Left ventricle myocardium inferior (tissue), 1 donor: ENCODE results near the gene ZBTB5. TPM values are rescaled to one million over a fixed set of nuclear protein-coding genes. Genes with fewer than 3 reads are reported as not detected.

Experiments
- DNase-seq: peaks from one replicate; pipeline ENCODE4 v3.0.0-alpha.2; 2020
- H3K27ac ChIP-seq: fragments of 200-600 bp; replicated peaks from 2 replicates; pipeline ENCODE4 v1.8.0; 2021
- H3K27me3 ChIP-seq: fragments of 200-600 bp; 2 replicates; pipeline ENCODE4 v1.8.0; 2021; ENCODE audit warnings: low read depth
- H3K36me3 ChIP-seq: fragments of 200-600 bp; 2 replicates; pipeline ENCODE4 v1.8.0; 2021
- H3K4me1 ChIP-seq: fragments of 200-600 bp; 2 replicates; pipeline ENCODE4 v1.8.0; 2021
- H3K4me3 ChIP-seq: fragments of 200-600 bp; 2 replicates; pipeline ENCODE4 v1.8.0; 2021; ENCODE audit warnings: mild to moderate bottlenecking, moderate library complexity
- H3K9me3 ChIP-seq: fragments of 200-600 bp; replicated peaks from 2 replicates; pipeline ENCODE4 v1.8.0; 2021
- intact Hi-C: fragments of 100-400 bp; cut with micrococcal nuclease; formaldehyde crosslinking; loops from one replicate; pipeline ENCODE4 v1.11.0; 2022
- total RNA-seq: library from RNA; stranded (reverse); fragmentation: NEBNext Ultra II Directional; extraction: Animal tissue kit (Norgen Biotek cat#: 25700); gene quantifications from one replicate; pipeline ENCODE4 v1.2.1, GENCODE V29; 2021
- TF ChIP-seq, protein P1 (sequence below): fragments of 200-600 bp; IDR thresholded peaks from 2 replicates; pipeline ENCODE4 v1.8.0; 2021; ENCODE audit warnings: antibody characterized with exemption, mild to moderate bottlenecking, borderline replicate concordance
- donor health status: DM: no; HTN: yes; CAD: no; lungs with severe emphysema.

Gene ZBTB5
- total RNA-seq, 1 donor from 2014 or later = 4.9 TPM

GRCh38 chr9:37503736-37504135, 38.5 kb upstream of the ZBTB5 start:
- peaks cover 67% of the 10 kb centered on the region for H3K36me3 ChIP-seq
- no peak for DNase-seq
- H3K9me3 ChIP-seq = no peaks in the 10 kb centered on the region
- intact Hi-C loops = no loop called here
- no peak overlapping the region for H3K27ac ChIP-seq
- no peaks in the 10 kb centered on the region for H3K27me3 ChIP-seq
- TF ChIP-seq, protein P1, sequence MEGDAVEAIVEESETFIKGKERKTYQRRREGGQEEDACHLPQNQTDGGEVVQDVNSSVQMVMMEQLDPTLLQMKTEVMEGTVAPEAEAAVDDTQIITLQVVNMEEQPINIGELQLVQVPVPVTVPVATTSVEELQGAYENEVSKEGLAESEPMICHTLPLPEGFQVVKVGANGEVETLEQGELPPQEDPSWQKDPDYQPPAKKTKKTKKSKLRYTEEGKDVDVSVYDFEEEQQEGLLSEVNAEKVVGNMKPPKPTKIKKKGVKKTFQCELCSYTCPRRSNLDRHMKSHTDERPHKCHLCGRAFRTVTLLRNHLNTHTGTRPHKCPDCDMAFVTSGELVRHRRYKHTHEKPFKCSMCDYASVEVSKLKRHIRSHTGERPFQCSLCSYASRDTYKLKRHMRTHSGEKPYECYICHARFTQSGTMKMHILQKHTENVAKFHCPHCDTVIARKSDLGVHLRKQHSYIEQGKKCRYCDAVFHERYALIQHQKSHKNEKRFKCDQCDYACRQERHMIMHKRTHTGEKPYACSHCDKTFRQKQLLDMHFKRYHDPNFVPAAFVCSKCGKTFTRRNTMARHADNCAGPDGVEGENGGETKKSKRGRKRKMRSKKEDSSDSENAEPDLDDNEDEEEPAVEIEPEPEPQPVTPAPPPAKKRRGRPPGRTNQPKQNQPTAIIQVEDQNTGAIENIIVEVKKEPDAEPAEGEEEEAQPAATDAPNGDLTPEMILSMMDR = no peak
- no peak overlapping the region for H3K4me3 ChIP-seq
- no peaks in the 10 kb centered on the region for H3K4me1 ChIP-seq

GRCh38 chr9:37501957-37502596, 36.8 kb upstream of the ZBTB5 start:
- intact Hi-C loops = no loop called here
- no peaks in the 10 kb centered on the region for H3K9me3 ChIP-seq
- TF ChIP-seq, protein P1 = no peak

DNA sequence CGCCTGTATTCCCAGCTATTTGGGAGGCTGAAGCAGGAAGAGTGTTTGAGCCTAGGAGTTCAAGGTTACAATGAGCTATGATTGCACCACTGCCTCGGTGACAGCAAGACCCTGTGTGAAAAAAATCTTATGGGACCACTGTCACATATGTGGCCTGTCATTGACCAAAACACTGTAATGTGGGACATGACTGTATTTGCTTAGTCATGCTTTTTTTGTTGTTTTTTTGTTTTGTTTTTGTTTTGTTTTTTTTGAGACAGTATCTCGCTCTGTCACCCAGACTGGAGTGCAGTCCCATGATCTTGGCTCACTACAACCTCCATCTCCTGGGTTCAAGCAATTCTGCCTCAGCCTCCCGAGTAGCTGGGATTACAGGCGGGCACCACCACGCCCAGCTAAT, 34.0 kb upstream of the ZBTB5 start:
- H3K4me1 ChIP-seq = no peaks in the 10 kb centered on the region
- intact Hi-C loops = loop anchor here (10.0 kb wide), 1 partner anchor 64 kb away; no protein-coding TSS in a partner anchor
- H3K4me3 ChIP-seq = no peak overlapping the region
- TF ChIP-seq, protein P1 = no peak
- H3K27me3 ChIP-seq = no peaks in the 10 kb centered on the region
- no peak overlapping the region for H3K27ac ChIP-seq
- H3K36me3 ChIP-seq = peaks cover 92% of the 10 kb centered on the region
- no peak for DNase-seq
- no peaks in the 10 kb centered on the region for H3K9me3 ChIP-seq

More at GRCh38 chr9:37501957-37502596, 36.8 kb upstream of the ZBTB5 start:
- Histone ChIP-seq H3K27ac (no peak overlapping the region), H3K4me3 (no peak overlapping the region), H3K4me1 (no peaks in the 10 kb centered on the region), H3K27me3 (no peaks in the 10 kb centered on the region), H3K36me3 (peaks cover 75% of the 10 kb centered on the region)
- DNase-seq = no peak

- H3K27me3 ChIP-seq = no peaks in the 10 kb centered on the region
These were observed 33.2 kb upstream of the ZBTB5 start for GRCh38 chr9:37498457-37498856.

GRCh38 chr9:37497320-37497719, 32.1 kb upstream of the ZBTB5 start:
- TF ChIP-seq, protein P1 = no peak
- Histone ChIP-seq H3K27ac (no peak overlapping the region), H3K4me3 (no peak overlapping the region), H3K4me1 (no peaks in the 10 kb centered on the region), H3K9me3 (no peaks in the 10 kb centered on the region), H3K27me3 (no peaks in the 10 kb centered on the region), H3K36me3 (peaks cover 92% of the 10 kb centered on the region)
- intact Hi-C loops = loop anchor here (10.0 kb wide), 1 partner anchor 63 kb away; no protein-coding TSS in a partner anchor
- DNase-seq = no peak

More at GRCh38 chr9:37498457-37498856, 33.2 kb upstream of the ZBTB5 start:
- Histone ChIP-seq H3K9me3 (no peaks in the 10 kb centered on the region), H3K27ac (no peak overlapping the region), H3K36me3 (peaks cover 92% of the 10 kb centered on the region), H3K4me3 (no peak overlapping the region), H3K4me1 (no peaks in the 10 kb centered on the region)
- no peak for DNase-seq
- TF ChIP-seq, protein P1 = no peak
- intact Hi-C loops = loop anchor here (10.0 kb wide), 1 partner anchor 64 kb away; no protein-coding TSS in a partner anchor
